Natural killer cell treated with Interleukin-12 subunit alpha and Interleukin-12 subunit beta and Interleukin-15 and Interleukin-18, amount 100 ng/mL, for 72 hours (primary cell): ENCODE measurements around the gene KRT4. TPM values are rescaled to one million over a fixed set of nuclear protein-coding genes. Genes with fewer than 3 reads are reported as not detected.
"Not testable (repeated sequence)": the region's sequence is repeated elsewhere in the genome, so short reads cannot be mapped to it uniquely, and the experiment has no call there.

ENCODE experiments used
- ATAC-seq, 2 donors: fragments of 150-1000 bp; cut with Tn5 transposase in 1 of 2; sonication (Bioruptor Pico), chemical (Tn5 transposase) in 1 of 2; 2 replicates each; pipeline ENCODE4 v1.10.0; 2021
- DNase-seq: peaks from one replicate; pipeline ENCODE4 v3.0.0; 2022; ENCODE audit warnings: low spot score
- H3K27ac Mint-ChIP-seq, 2 donors: 1 replicate in 1 of 2; 2 replicates in 1 of 2; pipeline ENCODE4 v1.8.0; 2022; ENCODE audit warnings: mixed read lengths in 2 of 2, mild to moderate bottlenecking in 1 of 2, moderate library complexity in 1 of 2
- H3K27me3 Mint-ChIP-seq, 2 donors: 1 replicate in 1 of 2; 2 replicates in 1 of 2; pipeline ENCODE4 v1.8.0; 2022; ENCODE audit warnings: mixed read lengths in 2 of 2
- H3K36me3 Mint-ChIP-seq: one replicate; pipeline ENCODE4 v1.8.0; 2022; ENCODE audit warnings: mixed read lengths
- H3K4me1 Mint-ChIP-seq, 2 donors: 1 replicate in 1 of 2; 2 replicates in 1 of 2; pipeline ENCODE4 v1.8.0; 2022; ENCODE audit warnings: low read depth in 2 of 2, mixed read lengths in 2 of 2, mild to moderate bottlenecking in 1 of 2
- H3K4me3 Mint-ChIP-seq: one replicate; pipeline ENCODE4 v1.8.0; 2022; ENCODE audit warnings: mixed read lengths
- H3K9me3 Mint-ChIP-seq: 2 replicates; pipeline ENCODE4 v1.8.0; 2022; ENCODE audit warnings: mixed read lengths
- total RNA-seq, 2 donors: library from RNA; stranded (reverse); gene quantifications; one replicate each; pipeline ENCODE4 v1.2.3, GENCODE V29; 2022

KRT4 gene
- total RNA-seq, 2 donors from 2014 or later: not detected

GRCh38 chr12:52805000-52805399, 8.9 kb downstream of the KRT4 start:
- Mint-ChIP-seq H3K4me1 (no peaks in the 10 kb centered on the region), H3K27ac (no peak overlapping the region), H3K27me3 (peaks cover 0 to 7% of the 10 kb centered on the region in 2 donors), H3K9me3 (no peaks in the 10 kb centered on the region), H3K4me3 (no peak overlapping the region), H3K36me3 (no peaks in the 10 kb centered on the region)
- ATAC-seq (no peak), DNase-seq (no peak)

GRCh38 chr12:52802442-52802841, 11.5 kb downstream of the KRT4 start:
- H3K36me3 Mint-ChIP-seq: no peaks in the 10 kb centered on the region
- no peak overlapping the region for H3K27ac Mint-ChIP-seq
- H3K4me3 Mint-ChIP-seq: no peak overlapping the region
- no peaks in the 10 kb centered on the region for H3K27me3 Mint-ChIP-seq
- H3K4me1 Mint-ChIP-seq: no peaks in the 10 kb centered on the region
- H3K9me3 Mint-ChIP-seq: no peaks in the 10 kb centered on the region
- DNase-seq (no peak), ATAC-seq (no peak)

GRCh38 chr12:52801773-52802172, 12.1 kb downstream of the KRT4 start:
- no peaks in the 10 kb centered on the region for H3K36me3 Mint-ChIP-seq
- no peaks in the 10 kb centered on the region for H3K9me3 Mint-ChIP-seq
- H3K4me3 Mint-ChIP-seq: no peak overlapping the region
- H3K4me1 Mint-ChIP-seq: no peaks in the 10 kb centered on the region
- H3K27ac Mint-ChIP-seq: no peak overlapping the region
- ATAC-seq: no peak
- no peak for DNase-seq
- no peaks in the 10 kb centered on the region for H3K27me3 Mint-ChIP-seq

GRCh38 chr12:52800259-52800917, 13.5 kb downstream of the KRT4 start:
- H3K4me3 Mint-ChIP-seq: no peak overlapping the region
- no peaks in the 10 kb centered on the region for H3K36me3 Mint-ChIP-seq
- no peak overlapping the region for H3K27ac Mint-ChIP-seq
- no peaks in the 10 kb centered on the region for H3K27me3 Mint-ChIP-seq
- no peak for DNase-seq
- ATAC-seq: no peak
- no peaks in the 10 kb centered on the region for H3K4me1 Mint-ChIP-seq
- H3K9me3 Mint-ChIP-seq: no peaks in the 10 kb centered on the region

GRCh38 chr12:52799505-52800211, 14.3 kb downstream of the KRT4 start:
- DNase-seq (no peak), ATAC-seq (no peak)
- Mint-ChIP-seq H3K36me3 (no peaks in the 10 kb centered on the region), H3K27ac (no peak overlapping the region), H3K4me3 (no peak overlapping the region), H3K9me3 (no peaks in the 10 kb centered on the region), H3K4me1 (no peaks in the 10 kb centered on the region), H3K27me3 (peaks cover 0 to under 1% of the 10 kb centered on the region in 2 donors)

GRCh38 chr12:52798671-52799504, 15.0 kb downstream of the KRT4 start:
- DNase-seq: no peak
- no peaks in the 10 kb centered on the region for H3K9me3 Mint-ChIP-seq
- H3K4me1 Mint-ChIP-seq: no peaks in the 10 kb centered on the region
- no peaks in the 10 kb centered on the region for H3K36me3 Mint-ChIP-seq
- H3K27ac Mint-ChIP-seq: no peak overlapping the region
- no peak overlapping the region for H3K4me3 Mint-ChIP-seq
- no peak for ATAC-seq
- H3K27me3 Mint-ChIP-seq: peaks cover 0 to 2% of the 10 kb centered on the region in 2 donors

- H3K4me3 Mint-ChIP-seq: no peak overlapping the region
- ATAC-seq (no peak), DNase-seq (no peak)
- H3K36me3 Mint-ChIP-seq: no peaks in the 10 kb centered on the region
- H3K4me1 Mint-ChIP-seq: no peaks in the 10 kb centered on the region
- peaks cover 0 to 2% of the 10 kb centered on the region in 2 donors for H3K27me3 Mint-ChIP-seq
- H3K27ac Mint-ChIP-seq: no peak overlapping the region
- no peaks in the 10 kb centered on the region for H3K9me3 Mint-ChIP-seq
These were observed 15.8 kb downstream of the KRT4 start for GRCh38 chr12:52798003-52798670.

GRCh38 chr12:52797529-52797894, 16.4 kb downstream of the KRT4 start:
- H3K4me3 Mint-ChIP-seq: no peak overlapping the region
- H3K4me1 Mint-ChIP-seq: no peaks in the 10 kb centered on the region
- H3K36me3 Mint-ChIP-seq: no peaks in the 10 kb centered on the region
- H3K9me3 Mint-ChIP-seq: no peaks in the 10 kb centered on the region
- DNase-seq (no peak), ATAC-seq (no peak)
- H3K27ac Mint-ChIP-seq: no peak overlapping the region
- peaks cover 0 to 4% of the 10 kb centered on the region in 2 donors for H3K27me3 Mint-ChIP-seq

- no peaks in the 10 kb centered on the region for H3K36me3 Mint-ChIP-seq
- no peak for DNase-seq
- no peak for ATAC-seq
- H3K9me3 Mint-ChIP-seq: no peaks in the 10 kb centered on the region
- H3K4me1 Mint-ChIP-seq: no peaks in the 10 kb centered on the region
- no peak overlapping the region for H3K4me3 Mint-ChIP-seq
- H3K27me3 Mint-ChIP-seq: peaks cover 0 to 6% of the 10 kb centered on the region in 2 donors
- H3K27ac Mint-ChIP-seq: no peak overlapping the region
These were observed 16.9 kb downstream of the KRT4 start for GRCh38 chr12:52796839-52797528.

- H3K9me3 Mint-ChIP-seq: no peaks in the 10 kb centered on the region
- no peaks in the 10 kb centered on the region for H3K36me3 Mint-ChIP-seq
- DNase-seq (no peak), ATAC-seq (peak in 1 of 2 donors; percentile 22)
- peaks cover 0 to 3% of the 10 kb centered on the region in 2 donors for H3K4me1 Mint-ChIP-seq
- peaks cover 5 to 10% of the 10 kb centered on the region in 2 donors for H3K27me3 Mint-ChIP-seq
- H3K27ac Mint-ChIP-seq: no peak overlapping the region
- no peak overlapping the region for H3K4me3 Mint-ChIP-seq
These were observed 17.5 kb downstream of the KRT4 start for GRCh38 chr12:52796429-52796794.

GRCh38 chr12:52795694-52796428, 18.1 kb downstream of the KRT4 start, which contains the start of gene KRT3:
Gene KRT3, minus strand, starts transcription at chr12:52796117. Its CDS starts 75 bp downstream, at chr12:52796042.
- no peaks in the 10 kb centered on the region for H3K9me3 Mint-ChIP-seq
- no peaks in the 10 kb centered on the region for H3K36me3 Mint-ChIP-seq
- H3K27me3 Mint-ChIP-seq: peaks cover 8 to 10% of the 10 kb centered on the region in 2 donors
- no peak for DNase-seq
- no peak for ATAC-seq
- peaks cover 0 to 3% of the 10 kb centered on the region in 2 donors for H3K4me1 Mint-ChIP-seq
- H3K27ac Mint-ChIP-seq: no peak within 1 kb of the TSS
- no peak within 1 kb of the TSS for H3K4me3 Mint-ChIP-seq

- ATAC-seq: not testable (repeated sequence)
These were observed 18.6 kb downstream of the KRT4 start for GRCh38 chr12:52795332-52795674.

More at GRCh38 chr12:52795332-52795674, 18.6 kb downstream of the KRT4 start:
- not testable (repeated sequence) for H3K36me3 Mint-ChIP-seq, H3K4me1 Mint-ChIP-seq, DNase-seq, H3K27ac Mint-ChIP-seq, H3K4me3 Mint-ChIP-seq, H3K9me3 Mint-ChIP-seq
- peaks cover 13 to 15% of the 10 kb centered on the region in 2 donors for H3K27me3 Mint-ChIP-seq
